Hepatocyte (in vitro differentiated cells): ENCODE measurements around the gene TMEM235. TPM values are rescaled to one million over a fixed set of nuclear protein-coding genes. Genes with fewer than 3 reads are reported as not detected.

Source experiments
- DNase-seq: peaks from one replicate; pipeline ENCODE4 v3.0.0-alpha.2; 2016; ENCODE audit warnings: low spot score
- H2AFZ ChIP-seq: fragments of 200-600 bp; sonication (generic); 2 replicates; pipeline ENCODE4 v1.6.0; 2016; ENCODE audit warnings: antibody characterized with exemption, mild to moderate bottlenecking
- H3K27ac ChIP-seq: fragments of 200-600 bp; sonication (generic); 2 replicates; pipeline ENCODE4 v1.5.1; 2016; ENCODE audit warnings: mild to moderate bottlenecking
- H3K27me3 ChIP-seq: fragments of 200-600 bp; sonication (generic); 2 replicates; pipeline ENCODE4 v1.6.1; 2016
- H3K36me3 ChIP-seq: fragments of 200-600 bp; sonication (generic); replicated peaks from 2 replicates; pipeline ENCODE4 v1.5.1; 2016; ENCODE audit warnings: low read depth; ENCODE audit not compliant: insufficient read depth
- H3K4me1 ChIP-seq: fragments of 200-600 bp; sonication (generic); 2 replicates; pipeline ENCODE4 v1.5.1; 2016; ENCODE audit warnings: mild to moderate bottlenecking, moderate library complexity; ENCODE audit not compliant: insufficient read depth
- H3K4me2 ChIP-seq: fragments of 200-600 bp; sonication (generic); 2 replicates; pipeline ENCODE4 v1.6.0; 2016
- H3K4me3 ChIP-seq: fragments of 200-600 bp; sonication (generic); 2 replicates; pipeline ENCODE4 v1.5.1; 2016; ENCODE audit warnings: mild to moderate bottlenecking
- H3K79me2 ChIP-seq: fragments of 200-600 bp; sonication (generic); 2 replicates; pipeline ENCODE4 v1.6.0; 2017; ENCODE audit warnings: mild to moderate bottlenecking
- H3K9me2 ChIP-seq: fragments of 200-600 bp; sonication (generic); replicated peaks from 2 replicates; pipeline ENCODE4 v1.6.0; 2017; ENCODE audit warnings: mild to moderate bottlenecking; ENCODE audit not compliant: insufficient read depth
- H3K9me3 ChIP-seq: fragments of 200-600 bp; sonication (generic); 2 replicates; pipeline ENCODE4 v1.5.1; 2016; ENCODE audit warnings: low read depth, mild to moderate bottlenecking
- H4K20me1 ChIP-seq: fragments of 200-600 bp; sonication (generic); 2 replicates; pipeline ENCODE4 v1.6.0; 2016; ENCODE audit warnings: mild to moderate bottlenecking; ENCODE audit not compliant: insufficient read depth, poor library complexity, severe bottlenecking
- CTCF ChIP-seq: fragments of 200-600 bp; sonication (generic); IDR thresholded peaks from 2 replicates; pipeline ENCODE4 v1.5.1; 2016; ENCODE audit warnings: antibody characterized with exemption, mild to moderate bottlenecking; ENCODE audit not compliant: poor library complexity
- EZH2 ChIP-seq: fragments of 200-600 bp; sonication (generic); IDR thresholded peaks from 2 replicates; pipeline ENCODE4 v1.6.1; 2016; ENCODE audit warnings: antibody characterized with exemption, mild to moderate bottlenecking, borderline replicate concordance
- EZH2phosphoT487 ChIP-seq: fragments of 200-600 bp; sonication (generic); IDR thresholded peaks from one replicate; pipeline ENCODE4 v1.6.1; 2018; ENCODE audit warnings: antibody characterized with exemption, mild to moderate bottlenecking, low read depth, moderate library complexity; ENCODE audit not compliant: unreplicated experiment, severe bottlenecking
- whole genome bisulfite sequencing: methylation state at CpG from one replicate; pipeline ENCODE4 v1.1.6; 2016; ENCODE audit warnings: low lambda C conversion rate; ENCODE audit errors: missing lambda C conversion rate; 5-methylcytosine and 5-hydroxymethylcytosine counted together
- polyA plus RNA-seq: library from polyadenylated mRNA; unstranded; fragments of >200 nt; fragmentation: Nextera tagmentation; extraction: Ambion mirVana; gene quantifications from 2 replicates; pipeline ENCODE4 v1.2.1, GENCODE V29; 2016
- total RNA-seq: library from RNA; depleted of rRNA; stranded (reverse); fragments of >200 nt; gene quantifications from 2 replicates; pipeline ENCODE4 v1.2.3, GENCODE V29; 2014

Gene TMEM235
- total and polyA plus RNA-seq, 2 experiments from 2014 or later, result 0.21 to 0.27 TPM

GRCh38 chr17:78186692-78187595, 44.5 kb upstream of the TMEM235 start, which contains the start of the genes AFMID and TK1:
TSS of gene AFMID (plus strand) at chr17:78187362. CDS start at chr17:78187371, 9 bp downstream.
TSS of gene TK1 (minus strand) at chr17:78187052. CDS start at chr17:78186994, 58 bp downstream.
- WGBS, result 6% methylated on average over 50 of the region's 57 CpGs
- DNase-seq, result peak; percentile 98
- Histone ChIP-seq H3K27ac (peak within 1 kb of the TSS; percentile 60), H3K4me2 (peak within 1 kb of the TSS; percentile 88), H3K9me2 (no peaks in the 10 kb centered on the region), H3K36me3 (no peaks in the 10 kb centered on the region), H4K20me1 (no peaks in the 10 kb centered on the region), H2AFZ (peak within 1 kb of the TSS; percentile 31), H3K4me3 (peak within 1 kb of the TSS; percentile 33), H3K27me3 (no peaks in the 10 kb centered on the region), H3K4me1 (peaks cover 11% of the 10 kb centered on the region), H3K79me2 (peaks cover 28% of the 10 kb centered on the region), H3K9me3 (no peaks in the 10 kb centered on the region)
- peak; percentile 99 for TF ChIP-seq CTCF
- no peak for TF ChIP-seq EZH2
- TF ChIP-seq EZH2phosphoT487, result no peak

GRCh38 chr17:78196716-78197115, 34.7 kb upstream of the TMEM235 start:
- no peak overlapping the region for H2AFZ ChIP-seq
- no peak for DNase-seq
- no peaks in the 10 kb centered on the region for H3K9me3 ChIP-seq
- no peak overlapping the region for H3K4me2 ChIP-seq
- H3K4me3 ChIP-seq, result no peak overlapping the region
- TF ChIP-seq EZH2phosphoT487 (no peak), CTCF (no peak), EZH2 (no peak)
- no peaks in the 10 kb centered on the region for H3K27me3 ChIP-seq
- no peak overlapping the region for H3K27ac ChIP-seq
- 89% methylated on average over 5 of the region's 5 CpGs for WGBS
- no peaks in the 10 kb centered on the region for H3K4me1 ChIP-seq
- H4K20me1 ChIP-seq, result no peaks in the 10 kb centered on the region
- H3K79me2 ChIP-seq, result peaks cover 5% of the 10 kb centered on the region
- H3K36me3 ChIP-seq, result no peaks in the 10 kb centered on the region
- no peaks in the 10 kb centered on the region for H3K9me2 ChIP-seq

DNA sequence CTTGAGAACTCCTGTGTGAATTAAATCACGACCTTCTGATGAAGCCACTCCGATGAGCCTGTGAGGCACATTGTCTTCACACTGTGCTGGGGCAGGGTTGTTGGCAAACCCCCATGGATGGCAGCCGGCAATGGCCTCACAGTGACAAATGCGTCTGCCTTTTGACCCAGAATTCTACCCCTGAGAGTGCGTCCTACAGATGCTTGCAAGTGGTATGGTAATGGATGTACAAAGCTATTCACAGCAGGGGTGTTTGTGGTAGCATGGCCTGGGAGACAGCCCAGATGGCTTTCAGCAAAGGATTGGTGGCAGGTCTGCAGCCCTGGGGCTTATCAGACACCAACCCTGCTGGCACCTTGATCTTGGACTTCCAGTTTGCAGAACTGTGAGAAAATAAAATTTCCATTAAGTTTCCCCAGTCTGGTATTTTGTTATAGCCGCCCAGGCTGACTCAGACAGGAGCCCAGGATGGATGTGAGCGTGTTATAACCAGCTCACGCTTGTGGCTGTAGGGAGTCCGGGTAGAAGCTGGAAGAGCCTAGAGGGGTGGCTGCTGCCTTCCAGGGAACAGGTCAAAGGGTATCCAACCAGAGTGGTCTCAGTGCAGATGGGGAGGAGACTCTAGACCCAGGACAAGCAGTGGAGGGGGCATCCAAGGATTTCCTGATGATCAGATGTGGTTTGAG, 34.1 kb upstream of the TMEM235 start:
- no peaks in the 10 kb centered on the region for H3K4me1 ChIP-seq
- H2AFZ ChIP-seq, result no peak overlapping the region
- no peak for TF ChIP-seq CTCF
- TF ChIP-seq EZH2, result no peak
- no peak for TF ChIP-seq EZH2phosphoT487
- H3K4me3 ChIP-seq, result no peak overlapping the region
- H3K27ac ChIP-seq, result no peak overlapping the region
- H4K20me1 ChIP-seq, result no peaks in the 10 kb centered on the region
- DNase-seq, result no peak
- no peaks in the 10 kb centered on the region for H3K9me3 ChIP-seq
- H3K4me2 ChIP-seq, result no peak overlapping the region
- no peaks in the 10 kb centered on the region for H3K9me2 ChIP-seq
- H3K27me3 ChIP-seq, result no peaks in the 10 kb centered on the region
- H3K79me2 ChIP-seq, result peaks cover 5% of the 10 kb centered on the region
- H3K36me3 ChIP-seq, result no peaks in the 10 kb centered on the region
- WGBS, result 79% methylated on average over 9 of the region's 9 CpGs
